ENCODE results near the gene ADARB2.
"Not testable (repeated sequence)": the region's sequence is repeated elsewhere in the genome, so short reads cannot be mapped to it uniquely, and the experiment has no call there.

Gene ADARB2

GRCh38 chr10:1328161-1328823 lies 409.0 kb downstream of the ADARB2 start:
- no peak for DNase-seq

GRCh38 chr10:1327759-1328158 lies 409.6 kb downstream of the ADARB2 start:
- no peak for DNase-seq

- not testable (repeated sequence) for DNase-seq
These were observed 410.8 kb downstream of the ADARB2 start for GRCh38 chr10:1326514-1326913.

- DNase-seq = no peak
These were observed 412.4 kb downstream of the ADARB2 start for GRCh38 chr10:1324903-1325302.

GRCh38 chr10:1323951-1324350 lies 413.4 kb downstream of the ADARB2 start:
- no peak for DNase-seq

- no peak for DNase-seq
These were observed 416.5 kb downstream of the ADARB2 start for GRCh38 chr10:1320739-1321320.

GRCh38 chr10:1316809-1317143 lies 420.5 kb downstream of the ADARB2 start:
- no peak for DNase-seq

GRCh38 chr10:1316121-1316808 lies 421.1 kb downstream of the ADARB2 start:
- no peak for DNase-seq

- DNase-seq = no peak
These were observed 422.1 kb downstream of the ADARB2 start for GRCh38 chr10:1315178-1315577.

GRCh38 chr10:1311726-1312125 lies 425.6 kb downstream of the ADARB2 start:
- DNase-seq = no peak

- DNase-seq = no peak
These were observed 427.0 kb downstream of the ADARB2 start for GRCh38 chr10:1310271-1310789.

- DNase-seq = no peak
These were observed 427.6 kb downstream of the ADARB2 start for GRCh38 chr10:1309617-1310270.

GRCh38 chr10:1308962-1309616 lies 428.2 kb downstream of the ADARB2 start:
- DNase-seq = no peak

- no peak for DNase-seq
These were observed 429.0 kb downstream of the ADARB2 start for GRCh38 chr10:1308173-1308961.

GRCh38 chr10:1301143-1301542 lies 436.2 kb downstream of the ADARB2 start:
- DNase-seq = no peak

GRCh38 chr10:1300218-1300617 lies 437.1 kb downstream of the ADARB2 start:
- DNase-seq = no peak

- DNase-seq = no peak
These were observed 438.1 kb downstream of the ADARB2 start for GRCh38 chr10:1299041-1299726.

- no peak for DNase-seq
These were observed 439.6 kb downstream of the ADARB2 start for GRCh38 chr10:1297566-1298301.

- DNase-seq = no peak
These were observed 441.4 kb downstream of the ADARB2 start for GRCh38 chr10:1295756-1296480.

GRCh38 chr10:1294748-1295147 lies 442.6 kb downstream of the ADARB2 start:
- DNase-seq = no peak
